Measurements from ENCODE around the gene RAPGEF1. TPM values are rescaled to one million over a fixed set of nuclear protein-coding genes. Genes with fewer than 3 reads are reported as not detected.

Gene RAPGEF1
- total RNA-seq, 1 donor from 2014 or later, result 76.8 TPM

DNA sequence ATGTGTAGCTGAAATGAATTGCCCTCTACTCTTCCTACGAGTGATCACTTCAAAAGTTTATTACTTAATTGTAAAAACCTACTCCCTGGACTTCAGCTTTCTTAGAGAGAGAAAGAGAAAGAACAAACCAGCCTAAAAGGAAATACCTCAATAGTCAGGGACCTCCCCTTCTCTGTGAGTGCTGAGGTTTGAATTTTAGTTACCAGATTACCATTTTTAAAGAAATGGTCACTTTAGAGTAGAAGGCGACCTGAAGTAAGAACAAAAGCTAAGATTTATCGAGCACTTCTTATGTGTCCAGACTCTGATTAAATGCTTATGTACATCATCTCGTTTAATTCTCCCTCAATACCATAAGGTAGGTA lies 11.3 kb downstream of the RAPGEF1 start:
- H3K9me3 ChIP-seq (ENCODE audit: insufficient read depth, low read depth, low read length), result no peaks in the 10 kb centered on the region
- H3K79me2 ChIP-seq (ENCODE audit: insufficient read depth, low read length), result peaks cover 79% of the 10 kb centered on the region
- no peak for FAIRE-seq
- H3K27ac ChIP-seq (ENCODE audit: low read depth, low read length), result no peak overlapping the region
- no peaks in the 10 kb centered on the region for H3K9me3 Mint-ChIP-seq (ENCODE audit: unreplicated experiment)
- no peak overlapping the region for H3K9ac ChIP-seq (ENCODE audit: low read length)
- no peak overlapping the region for H3K4me3 ChIP-seq (ENCODE audit: insufficient read depth, low read depth, low read length)
- peaks cover 2% of the 10 kb centered on the region for H3K36me3 Mint-ChIP-seq (ENCODE audit: low read depth, unreplicated experiment)
- H3K27me3 ChIP-seq (ENCODE audit: insufficient read depth, low read length), result no peaks in the 10 kb centered on the region
- H3K4me3 Mint-ChIP-seq (ENCODE audit: unreplicated experiment), result peak overlapping the region; percentile 50
- no peak overlapping the region for H3K4me2 ChIP-seq (ENCODE audit: low read length)
- no peaks in the 10 kb centered on the region for H3K27me3 Mint-ChIP-seq (ENCODE audit: low read depth, unreplicated experiment)
- peaks cover 68% of the 10 kb centered on the region for H4K20me1 ChIP-seq (ENCODE audit: insufficient read depth, low read length)
- H3K27ac Mint-ChIP-seq (ENCODE audit: unreplicated experiment), result peak overlapping the region; percentile 48
- no peak for TF ChIP-seq EZH2 (IDR thresholded peaks at IDR 0.05; ENCODE audit: insufficient read depth, low read length)
- TF ChIP-seq, protein P1, sequence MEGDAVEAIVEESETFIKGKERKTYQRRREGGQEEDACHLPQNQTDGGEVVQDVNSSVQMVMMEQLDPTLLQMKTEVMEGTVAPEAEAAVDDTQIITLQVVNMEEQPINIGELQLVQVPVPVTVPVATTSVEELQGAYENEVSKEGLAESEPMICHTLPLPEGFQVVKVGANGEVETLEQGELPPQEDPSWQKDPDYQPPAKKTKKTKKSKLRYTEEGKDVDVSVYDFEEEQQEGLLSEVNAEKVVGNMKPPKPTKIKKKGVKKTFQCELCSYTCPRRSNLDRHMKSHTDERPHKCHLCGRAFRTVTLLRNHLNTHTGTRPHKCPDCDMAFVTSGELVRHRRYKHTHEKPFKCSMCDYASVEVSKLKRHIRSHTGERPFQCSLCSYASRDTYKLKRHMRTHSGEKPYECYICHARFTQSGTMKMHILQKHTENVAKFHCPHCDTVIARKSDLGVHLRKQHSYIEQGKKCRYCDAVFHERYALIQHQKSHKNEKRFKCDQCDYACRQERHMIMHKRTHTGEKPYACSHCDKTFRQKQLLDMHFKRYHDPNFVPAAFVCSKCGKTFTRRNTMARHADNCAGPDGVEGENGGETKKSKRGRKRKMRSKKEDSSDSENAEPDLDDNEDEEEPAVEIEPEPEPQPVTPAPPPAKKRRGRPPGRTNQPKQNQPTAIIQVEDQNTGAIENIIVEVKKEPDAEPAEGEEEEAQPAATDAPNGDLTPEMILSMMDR (IDR thresholded peaks at IDR 0.05; ENCODE audit: insufficient read depth, low read depth, low read length), result no peak
- peaks cover 40% of the 10 kb centered on the region for H3K4me1 ChIP-seq (ENCODE audit: insufficient read depth, low read length)
- no peak overlapping the region for H2AFZ ChIP-seq (ENCODE audit: low read depth, low read length)
- DNase-seq (ENCODE audit: low read depth), result no peak
- no peaks in the 10 kb centered on the region for H3K36me3 ChIP-seq (ENCODE audit: insufficient read depth, low read length)
- peaks cover 55% of the 10 kb centered on the region for H3K4me1 Mint-ChIP-seq (ENCODE audit: low read depth, unreplicated experiment)

DNA sequence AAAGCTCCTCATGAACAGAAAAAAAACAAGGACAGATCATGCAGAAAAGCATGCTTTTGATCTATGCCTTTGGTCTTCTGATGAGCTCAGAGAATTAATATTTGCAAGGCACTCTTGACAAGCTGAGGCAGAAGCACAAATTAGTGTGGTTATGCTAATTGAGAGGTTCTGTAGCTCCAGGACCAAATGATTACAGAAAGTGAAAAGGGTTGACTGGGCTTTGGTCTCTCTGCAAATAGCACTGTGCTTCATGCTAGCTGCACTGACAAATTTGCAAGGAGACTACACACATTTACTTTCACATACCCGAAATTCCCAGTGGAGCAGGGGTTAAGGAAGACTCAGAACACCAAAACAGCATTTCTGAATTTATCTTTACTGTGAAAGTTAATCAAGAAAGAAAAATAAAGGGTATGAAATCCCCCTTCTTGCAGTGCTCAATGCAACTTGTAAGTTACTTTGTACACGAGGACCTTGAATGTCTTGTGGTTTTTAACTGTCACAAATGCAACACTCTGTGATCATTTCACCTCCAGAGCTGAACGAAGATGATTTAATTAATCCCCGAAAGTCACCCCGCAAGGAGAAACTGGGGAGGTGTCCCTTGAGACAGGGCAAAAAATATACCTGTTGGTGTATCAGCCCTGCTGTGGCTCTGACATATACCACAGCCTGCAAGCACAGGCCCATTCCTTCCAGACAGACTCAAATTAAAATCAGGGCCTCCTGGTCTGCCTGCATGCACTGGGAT lies 11.9 kb downstream of the RAPGEF1 start:
- Histone ChIP-seq H3K27me3 (ENCODE audit: insufficient read depth, low read length) (no peaks in the 10 kb centered on the region), H3K4me2 (ENCODE audit: low read length) (peak overlapping the region; percentile 46), H3K4me3 (ENCODE audit: insufficient read depth, low read depth, low read length) (no peak overlapping the region), H3K36me3 (ENCODE audit: insufficient read depth, low read length) (no peaks in the 10 kb centered on the region), H2AFZ (ENCODE audit: low read depth, low read length) (no peak overlapping the region), H3K79me2 (ENCODE audit: insufficient read depth, low read length) (peaks cover 82% of the 10 kb centered on the region), H3K9ac (ENCODE audit: low read length) (no peak overlapping the region), H3K9me3 (ENCODE audit: insufficient read depth, low read depth, low read length) (no peaks in the 10 kb centered on the region), H4K20me1 (ENCODE audit: insufficient read depth, low read length) (peaks cover 71% of the 10 kb centered on the region), H3K27ac (ENCODE audit: low read depth, low read length) (no peak overlapping the region), H3K4me1 (ENCODE audit: insufficient read depth, low read length) (peaks cover 36% of the 10 kb centered on the region)
- FAIRE-seq (no peak), DNase-seq (ENCODE audit: low read depth) (peak; percentile 57)
- Mint-ChIP-seq H3K9me3 (ENCODE audit: unreplicated experiment) (no peaks in the 10 kb centered on the region), H3K4me3 (ENCODE audit: unreplicated experiment) (peak overlapping the region; percentile 50), H3K27me3 (ENCODE audit: low read depth, unreplicated experiment) (no peaks in the 10 kb centered on the region), H3K36me3 (ENCODE audit: low read depth, unreplicated experiment) (peaks cover 4% of the 10 kb centered on the region), H3K27ac (ENCODE audit: unreplicated experiment) (peak overlapping the region; percentile 48), H3K4me1 (ENCODE audit: low read depth, unreplicated experiment) (peaks cover 52% of the 10 kb centered on the region)
- no peak for TF ChIP-seq EZH2 (IDR thresholded peaks at IDR 0.05; ENCODE audit: insufficient read depth, low read length)
- TF ChIP-seq, protein P1 (IDR thresholded peaks at IDR 0.05; ENCODE audit: insufficient read depth, low read depth, low read length), result no peak

DNA sequence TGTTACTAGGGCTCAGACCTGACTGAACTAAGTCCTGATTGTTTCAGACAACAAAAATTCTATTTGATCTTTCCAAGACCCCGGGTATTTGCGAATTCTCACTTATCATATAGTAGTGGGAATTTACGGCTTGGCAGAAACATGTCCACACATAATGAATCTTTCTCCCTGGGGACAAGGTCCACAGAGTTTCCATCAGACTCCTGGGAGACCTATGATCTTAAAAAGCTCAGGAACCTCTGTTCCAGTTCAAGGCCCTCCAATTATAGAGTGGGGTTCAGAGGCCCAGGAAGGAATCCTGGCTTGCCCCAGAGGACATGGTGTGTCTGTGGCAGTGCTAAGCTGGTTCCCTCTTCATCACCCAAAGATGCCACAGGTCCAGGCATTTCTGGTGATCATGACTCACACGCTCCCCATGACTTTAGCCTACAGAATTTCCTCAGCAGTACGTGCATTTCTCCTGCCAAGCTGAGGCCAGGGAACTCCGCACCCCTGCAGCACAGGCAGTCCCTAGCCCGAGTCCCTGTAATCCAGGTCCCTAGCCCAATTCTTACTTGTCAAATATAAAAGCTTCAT lies 12.6 kb downstream of the RAPGEF1 start:
- peak overlapping the region; percentile 48 for H3K27ac Mint-ChIP-seq (ENCODE audit: unreplicated experiment)
- TF ChIP-seq, protein P1 (IDR thresholded peaks at IDR 0.05; ENCODE audit: insufficient read depth, low read depth, low read length), result no peak
- TF ChIP-seq EZH2 (IDR thresholded peaks at IDR 0.05; ENCODE audit: insufficient read depth, low read length), result no peak
- H3K4me3 Mint-ChIP-seq (ENCODE audit: unreplicated experiment), result no peak overlapping the region
- peaks cover 29% of the 10 kb centered on the region for H3K4me1 ChIP-seq (ENCODE audit: insufficient read depth, low read length)
- no peak overlapping the region for H3K4me3 ChIP-seq (ENCODE audit: insufficient read depth, low read depth, low read length)
- no peaks in the 10 kb centered on the region for H3K9me3 Mint-ChIP-seq (ENCODE audit: unreplicated experiment)
- DNase-seq (ENCODE audit: low read depth) (peak; percentile 71), FAIRE-seq (no peak)
- H3K27ac ChIP-seq (ENCODE audit: low read depth, low read length), result peak overlapping the region; percentile 2
- peaks cover 4% of the 10 kb centered on the region for H3K36me3 Mint-ChIP-seq (ENCODE audit: low read depth, unreplicated experiment)
- H3K27me3 ChIP-seq (ENCODE audit: insufficient read depth, low read length), result no peaks in the 10 kb centered on the region
- H3K36me3 ChIP-seq (ENCODE audit: insufficient read depth, low read length), result no peaks in the 10 kb centered on the region
- H2AFZ ChIP-seq (ENCODE audit: low read depth, low read length), result no peak overlapping the region
- H3K4me2 ChIP-seq (ENCODE audit: low read length), result peak overlapping the region; percentile 46
- H3K27me3 Mint-ChIP-seq (ENCODE audit: low read depth, unreplicated experiment), result no peaks in the 10 kb centered on the region
- peaks cover 45% of the 10 kb centered on the region for H3K4me1 Mint-ChIP-seq (ENCODE audit: low read depth, unreplicated experiment)
- H3K9me3 ChIP-seq (ENCODE audit: insufficient read depth, low read depth, low read length), result no peaks in the 10 kb centered on the region
- H3K9ac ChIP-seq (ENCODE audit: low read length), result no peak overlapping the region
- peaks cover 79% of the 10 kb centered on the region for H3K79me2 ChIP-seq (ENCODE audit: insufficient read depth, low read length)
- peaks cover 71% of the 10 kb centered on the region for H4K20me1 ChIP-seq (ENCODE audit: insufficient read depth, low read length)

All from astrocyte (in vitro differentiated cells and primary cell).